WTC11 (cell line): ENCODE measurements around the gene INCA1. TPM values are rescaled to one million over a fixed set of nuclear protein-coding genes. Genes with fewer than 3 reads are reported as not detected.

Experiments used
- ATAC-seq: fragments of 200-7000 bp; cut with Tn5 transposase; 2 replicates; pipeline ENCODE4 v1.10.0; 2021; ENCODE audit warnings: mild to moderate bottlenecking, moderate library complexity
- CTCF ChIA-PET: fragments of 300-600 bp; sonication (Branson Sonifier 250); formaldehyde crosslinking; loops from one replicate; lab custom pipeline; 2021; ENCODE audit warnings: antibody characterized with exemption; lab: Charles Lee
- POLR2A ChIA-PET: fragments of 350-600 bp; sonication (Branson Sonifier 250); formaldehyde crosslinking; loops from one replicate; lab custom pipeline; 2021; ENCODE audit warnings: antibody characterized with exemption; lab: Charles Lee
- DNase-seq: peaks from one replicate; pipeline ENCODE4 v3.0.0; 2021; ENCODE audit warnings: low spot score
- H3K27ac Mint-ChIP-seq: 2 replicates; pipeline ENCODE4 v1.8.0; 2021; ENCODE audit warnings: mixed read lengths
- H3K27me3 Mint-ChIP-seq: 2 replicates; pipeline ENCODE4 v1.8.0; 2021; ENCODE audit warnings: low read depth, mild to moderate bottlenecking, moderate library complexity, mixed read lengths
- H3K36me3 Mint-ChIP-seq: 2 replicates; pipeline ENCODE4 v1.8.0; 2021; ENCODE audit warnings: mixed read lengths
- H3K4me1 Mint-ChIP-seq: 2 replicates; pipeline ENCODE4 v1.8.0; 2022; ENCODE audit warnings: mixed read lengths
- H3K4me3 Mint-ChIP-seq: 2 replicates; pipeline ENCODE4 v1.8.0; 2021; ENCODE audit warnings: mild to moderate bottlenecking, moderate library complexity, mixed read lengths
- H3K9me3 Mint-ChIP-seq: 2 replicates; pipeline ENCODE4 v1.8.0; 2021; ENCODE audit warnings: mixed read lengths
- ATF6 ChIP-seq: sonication (generic); formaldehyde crosslinking; IDR thresholded peaks from 2 replicates; pipeline ENCODE4 v1.8.1; 2023; ENCODE audit warnings: mild to moderate bottlenecking, missing genetic modification reagents
- CTCF ChIP-seq: fragments of 200-600 bp; IDR thresholded peaks from 2 replicates; pipeline ENCODE4 v1.8.0; 2022; ENCODE audit warnings: antibody characterized with exemption
- ETV6 ChIP-seq: sonication (generic); formaldehyde crosslinking; IDR thresholded peaks from 2 replicates; pipeline ENCODE4 v1.8.1; 2022; ENCODE audit warnings: mild to moderate bottlenecking, missing genetic modification reagents
- HMGA2 ChIP-seq: fragments of 250-450 bp; sonication (Bioruptor Pico); IDR thresholded peaks from 2 replicates; pipeline ENCODE4 v1.4.0; 2021; ENCODE audit warnings: mild to moderate bottlenecking, moderate library complexity
- MLX ChIP-seq: sonication (generic); formaldehyde crosslinking; IDR thresholded peaks from 2 replicates; pipeline ENCODE4 v1.8.1; 2023; ENCODE audit warnings: mild to moderate bottlenecking, missing genetic modification reagents, moderate library complexity
- MXD4 ChIP-seq: fragments of 250-450 bp; sonication (Bioruptor Pico); IDR thresholded peaks from 2 replicates; pipeline ENCODE4 v1.8.0; 2021; ENCODE audit warnings: mild to moderate bottlenecking, moderate library complexity, borderline replicate concordance
- OVOL2 ChIP-seq: fragments of 250-450 bp; sonication (Bioruptor Pico); IDR thresholded peaks from 2 replicates; pipeline ENCODE4 v1.9.0; 2021; ENCODE audit warnings: mild to moderate bottlenecking, borderline replicate concordance
- RELA ChIP-seq: sonication (generic); formaldehyde crosslinking; IDR thresholded peaks from 2 replicates; pipeline ENCODE4 v1.8.1; 2022; ENCODE audit warnings: missing genetic modification reagents, mild to moderate bottlenecking, borderline replicate concordance
- RORB ChIP-seq: fragments of 250-450 bp; sonication (Bioruptor Pico); IDR thresholded peaks from 2 replicates; pipeline ENCODE4 v1.9.0; 2021; ENCODE audit warnings: mild to moderate bottlenecking
- SMAD4 ChIP-seq: sonication (generic); formaldehyde crosslinking; IDR thresholded peaks from 2 replicates; pipeline ENCODE4 v1.8.0; 2022; ENCODE audit warnings: mild to moderate bottlenecking, missing genetic modification reagents
- SP1 ChIP-seq: sonication (generic); formaldehyde crosslinking; conservative IDR thresholded peaks from 2 replicates; pipeline ENCODE4 v1.8.1; 2022; ENCODE audit warnings: missing genetic modification reagents
- total RNA-seq: library from RNA; stranded (reverse); gene quantifications from 3 replicates; pipeline ENCODE4 v1.2.3, GENCODE V29; 2021
- TF ChIP-seq, protein P1 (sequence below): sonication (generic); formaldehyde crosslinking; IDR thresholded peaks from 2 replicates; pipeline ENCODE4 v1.8.0; 2023; ENCODE audit warnings: mild to moderate bottlenecking, missing genetic modification reagents
- TF ChIP-seq, protein P2 (sequence below): sonication (generic); formaldehyde crosslinking; IDR thresholded peaks from 2 replicates; pipeline ENCODE4 v1.8.1; 2022; ENCODE audit warnings: mild to moderate bottlenecking, moderate library complexity, missing genetic modification reagents
- TF ChIP-seq, protein P3 (sequence below): sonication (generic); formaldehyde crosslinking; IDR thresholded peaks from 2 replicates; pipeline ENCODE4 v1.8.0; 2022; ENCODE audit warnings: mild to moderate bottlenecking, missing genetic modification reagents
- TF ChIP-seq, protein P4 (sequence below): sonication (generic); formaldehyde crosslinking; IDR thresholded peaks from 2 replicates; pipeline ENCODE4 v1.8.1; 2022; ENCODE audit warnings: low read depth, missing genetic modification reagents, borderline replicate concordance
- TF ChIP-seq, protein P5 (sequence below): sonication (generic); formaldehyde crosslinking; IDR thresholded peaks from 2 replicates; pipeline ENCODE4 v1.8.0; 2023; ENCODE audit warnings: missing genetic modification reagents, mild to moderate bottlenecking, borderline replicate concordance
- TF ChIP-seq, protein P6 (sequence below): sonication (generic); formaldehyde crosslinking; IDR thresholded peaks from 2 replicates; pipeline ENCODE4 v1.8.1; 2022; ENCODE audit warnings: mild to moderate bottlenecking, missing genetic modification reagents, moderate library complexity, borderline replicate concordance

The INCA1 gene
- total RNA-seq, 1 experiment from 2014 or later = 0.61 TPM

DNA sequence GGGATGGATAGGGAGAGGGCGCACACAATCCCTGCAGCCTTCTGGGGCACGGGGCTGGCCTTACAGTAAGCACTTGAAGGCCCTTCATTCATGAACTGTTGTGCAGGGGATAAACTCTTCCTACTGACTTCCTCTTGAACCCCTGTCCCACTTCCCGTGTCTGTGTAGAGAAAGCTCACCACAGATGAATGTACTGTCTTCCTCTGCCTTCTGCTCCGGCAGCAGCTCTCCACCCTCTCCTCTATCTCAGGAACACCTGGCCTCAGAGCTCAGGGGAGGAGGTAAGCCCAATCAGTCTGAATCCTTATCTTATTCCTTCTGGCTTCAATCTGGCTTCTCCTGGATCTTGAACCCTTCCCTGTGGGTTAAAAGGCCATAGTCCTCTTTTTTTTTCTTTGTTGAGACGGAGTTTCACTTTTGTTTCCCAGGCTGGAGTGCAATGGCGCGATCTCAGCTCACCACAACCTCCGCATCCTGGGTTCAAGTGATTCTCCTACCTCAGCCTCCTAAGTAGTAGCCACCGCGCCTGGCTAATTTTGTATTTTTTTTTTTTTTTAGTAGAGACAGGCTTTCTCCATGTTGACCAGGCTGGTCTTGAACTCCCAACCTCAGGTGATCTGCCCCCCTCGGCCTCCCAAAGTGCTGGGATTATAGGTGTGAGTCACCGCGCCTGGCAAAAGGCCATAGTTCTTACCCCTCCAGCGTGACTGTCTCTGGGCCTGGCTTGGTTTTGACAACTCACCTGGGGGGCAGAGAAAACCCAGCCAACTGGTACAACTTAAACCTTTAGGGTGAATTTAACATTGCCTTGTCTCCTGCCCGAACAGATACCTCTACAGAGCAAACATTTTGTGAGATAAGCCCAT, 45.1 kb upstream of the INCA1 start:
- POLR2A ChIA-PET = no interaction called here
- Mint-ChIP-seq H3K9me3 (no peaks in the 10 kb centered on the region), H3K4me3 (no peak overlapping the region), H3K4me1 (no peaks in the 10 kb centered on the region), H3K27me3 (no peaks in the 10 kb centered on the region), H3K27ac (no peak overlapping the region), H3K36me3 (no peaks in the 10 kb centered on the region)
- DNase-seq (no peak), ATAC-seq (no peak)
- CTCF ChIA-PET = no interaction called here
- TF ChIP-seq, protein P1, sequence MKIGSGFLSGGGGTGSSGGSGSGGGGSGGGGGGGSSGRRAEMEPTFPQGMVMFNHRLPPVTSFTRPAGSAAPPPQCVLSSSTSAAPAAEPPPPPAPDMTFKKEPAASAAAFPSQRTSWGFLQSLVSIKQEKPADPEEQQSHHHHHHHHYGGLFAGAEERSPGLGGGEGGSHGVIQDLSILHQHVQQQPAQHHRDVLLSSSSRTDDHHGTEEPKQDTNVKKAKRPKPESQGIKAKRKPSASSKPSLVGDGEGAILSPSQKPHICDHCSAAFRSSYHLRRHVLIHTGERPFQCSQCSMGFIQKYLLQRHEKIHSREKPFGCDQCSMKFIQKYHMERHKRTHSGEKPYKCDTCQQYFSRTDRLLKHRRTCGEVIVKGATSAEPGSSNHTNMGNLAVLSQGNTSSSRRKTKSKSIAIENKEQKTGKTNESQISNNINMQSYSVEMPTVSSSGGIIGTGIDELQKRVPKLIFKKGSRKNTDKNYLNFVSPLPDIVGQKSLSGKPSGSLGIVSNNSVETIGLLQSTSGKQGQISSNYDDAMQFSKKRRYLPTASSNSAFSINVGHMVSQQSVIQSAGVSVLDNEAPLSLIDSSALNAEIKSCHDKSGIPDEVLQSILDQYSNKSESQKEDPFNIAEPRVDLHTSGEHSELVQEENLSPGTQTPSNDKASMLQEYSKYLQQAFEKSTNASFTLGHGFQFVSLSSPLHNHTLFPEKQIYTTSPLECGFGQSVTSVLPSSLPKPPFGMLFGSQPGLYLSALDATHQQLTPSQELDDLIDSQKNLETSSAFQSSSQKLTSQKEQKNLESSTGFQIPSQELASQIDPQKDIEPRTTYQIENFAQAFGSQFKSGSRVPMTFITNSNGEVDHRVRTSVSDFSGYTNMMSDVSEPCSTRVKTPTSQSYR (CRISPR knock-in tag) = no peak
- TF ChIP-seq, protein P2, sequence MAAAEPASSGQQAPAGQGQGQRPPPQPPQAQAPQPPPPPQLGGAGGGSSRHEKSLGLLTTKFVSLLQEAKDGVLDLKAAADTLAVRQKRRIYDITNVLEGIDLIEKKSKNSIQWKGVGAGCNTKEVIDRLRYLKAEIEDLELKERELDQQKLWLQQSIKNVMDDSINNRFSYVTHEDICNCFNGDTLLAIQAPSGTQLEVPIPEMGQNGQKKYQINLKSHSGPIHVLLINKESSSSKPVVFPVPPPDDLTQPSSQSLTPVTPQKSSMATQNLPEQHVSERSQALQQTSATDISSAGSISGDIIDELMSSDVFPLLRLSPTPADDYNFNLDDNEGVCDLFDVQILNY = no peak
- TF ChIP-seq, protein P3, sequence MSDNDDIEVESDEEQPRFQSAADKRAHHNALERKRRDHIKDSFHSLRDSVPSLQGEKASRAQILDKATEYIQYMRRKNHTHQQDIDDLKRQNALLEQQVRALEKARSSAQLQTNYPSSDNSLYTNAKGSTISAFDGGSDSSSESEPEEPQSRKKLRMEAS (CRISPR knock-in tag) = no peak
- TF ChIP-seq, protein P4, sequence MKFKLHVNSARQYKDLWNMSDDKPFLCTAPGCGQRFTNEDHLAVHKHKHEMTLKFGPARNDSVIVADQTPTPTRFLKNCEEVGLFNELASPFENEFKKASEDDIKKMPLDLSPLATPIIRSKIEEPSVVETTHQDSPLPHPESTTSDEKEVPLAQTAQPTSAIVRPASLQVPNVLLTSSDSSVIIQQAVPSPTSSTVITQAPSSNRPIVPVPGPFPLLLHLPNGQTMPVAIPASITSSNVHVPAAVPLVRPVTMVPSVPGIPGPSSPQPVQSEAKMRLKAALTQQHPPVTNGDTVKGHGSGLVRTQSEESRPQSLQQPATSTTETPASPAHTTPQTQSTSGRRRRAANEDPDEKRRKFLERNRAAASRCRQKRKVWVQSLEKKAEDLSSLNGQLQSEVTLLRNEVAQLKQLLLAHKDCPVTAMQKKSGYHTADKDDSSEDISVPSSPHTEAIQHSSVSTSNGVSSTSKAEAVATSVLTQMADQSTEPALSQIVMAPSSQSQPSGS (CRISPR knock-in tag) = no peak
- no peak for TF ChIP-seq RELA
- no peak for TF ChIP-seq RORB (CRISPR knock-in tag)
- TF ChIP-seq HMGA2 (CRISPR knock-in tag) = no peak

DNA sequence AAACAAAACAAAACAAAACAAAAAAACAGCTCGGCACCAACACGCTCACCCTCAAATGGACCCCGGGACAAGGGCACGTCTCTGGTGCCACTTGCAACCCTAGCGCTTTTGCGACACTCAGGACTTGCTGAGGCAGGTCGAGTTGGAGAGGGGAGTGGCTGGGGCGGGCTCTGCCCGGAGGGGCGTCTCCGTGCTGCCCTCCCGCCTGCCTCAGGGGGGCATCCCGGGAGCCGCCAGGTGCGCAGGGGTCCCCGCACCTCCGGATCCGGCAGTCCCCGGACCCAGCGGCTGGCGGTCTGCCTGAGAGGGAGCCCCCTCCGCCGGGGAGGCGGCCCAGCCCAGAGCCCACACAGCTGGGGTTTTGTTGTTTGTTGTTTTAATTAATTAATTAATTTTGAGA, 38.0 kb upstream of the INCA1 start, which contains the start of gene SLC52A1:
TSS of gene SLC52A1 (minus strand) at position 112 of the 400 bp plus-strand sequence. CDS start 820 bp downstream, outside the sequence.
- no peaks in the 10 kb centered on the region for H3K4me1 Mint-ChIP-seq
- no peaks in the 10 kb centered on the region for H3K9me3 Mint-ChIP-seq
- H3K27ac Mint-ChIP-seq = no peak within 1 kb of the TSS
- ATAC-seq = peak; percentile 68
- H3K4me3 Mint-ChIP-seq = peak within 1 kb of the TSS; percentile 55
- no peaks in the 10 kb centered on the region for H3K36me3 Mint-ChIP-seq
- peak; percentile 57 for DNase-seq
- peaks cover 26% of the 10 kb centered on the region for H3K27me3 Mint-ChIP-seq
- ChIA-PET POLR2A (interaction anchor here (0.6 kb wide), 5 partner anchors 7 to 1403 kb away, joined by 4 to 9 read pairs (median 5); no protein-coding TSS in a partner anchor), CTCF (interaction anchor here (0.7 to 2.9 kb wide), 10 partner anchors 16 to 451 kb away, joined by 3 to 23 read pairs (median 4); partner anchors contain the start of genes CAMTA2 and SMTNL2)
- no peak for TF ChIP-seq ATF6
- TF ChIP-seq CTCF = no peak
- no peak for TF ChIP-seq MLX (CRISPR knock-in tag)
- TF ChIP-seq OVOL2 (CRISPR knock-in tag) = no peak
- no peak for TF ChIP-seq RORB (CRISPR knock-in tag)
- no peak for TF ChIP-seq ETV6 (CRISPR knock-in tag)
- TF ChIP-seq SP1 (CRISPR knock-in tag) = no peak
- no peak for TF ChIP-seq MXD4 (CRISPR knock-in tag)
- no peak for TF ChIP-seq SMAD4 (CRISPR knock-in tag)
- TF ChIP-seq, protein P5, sequence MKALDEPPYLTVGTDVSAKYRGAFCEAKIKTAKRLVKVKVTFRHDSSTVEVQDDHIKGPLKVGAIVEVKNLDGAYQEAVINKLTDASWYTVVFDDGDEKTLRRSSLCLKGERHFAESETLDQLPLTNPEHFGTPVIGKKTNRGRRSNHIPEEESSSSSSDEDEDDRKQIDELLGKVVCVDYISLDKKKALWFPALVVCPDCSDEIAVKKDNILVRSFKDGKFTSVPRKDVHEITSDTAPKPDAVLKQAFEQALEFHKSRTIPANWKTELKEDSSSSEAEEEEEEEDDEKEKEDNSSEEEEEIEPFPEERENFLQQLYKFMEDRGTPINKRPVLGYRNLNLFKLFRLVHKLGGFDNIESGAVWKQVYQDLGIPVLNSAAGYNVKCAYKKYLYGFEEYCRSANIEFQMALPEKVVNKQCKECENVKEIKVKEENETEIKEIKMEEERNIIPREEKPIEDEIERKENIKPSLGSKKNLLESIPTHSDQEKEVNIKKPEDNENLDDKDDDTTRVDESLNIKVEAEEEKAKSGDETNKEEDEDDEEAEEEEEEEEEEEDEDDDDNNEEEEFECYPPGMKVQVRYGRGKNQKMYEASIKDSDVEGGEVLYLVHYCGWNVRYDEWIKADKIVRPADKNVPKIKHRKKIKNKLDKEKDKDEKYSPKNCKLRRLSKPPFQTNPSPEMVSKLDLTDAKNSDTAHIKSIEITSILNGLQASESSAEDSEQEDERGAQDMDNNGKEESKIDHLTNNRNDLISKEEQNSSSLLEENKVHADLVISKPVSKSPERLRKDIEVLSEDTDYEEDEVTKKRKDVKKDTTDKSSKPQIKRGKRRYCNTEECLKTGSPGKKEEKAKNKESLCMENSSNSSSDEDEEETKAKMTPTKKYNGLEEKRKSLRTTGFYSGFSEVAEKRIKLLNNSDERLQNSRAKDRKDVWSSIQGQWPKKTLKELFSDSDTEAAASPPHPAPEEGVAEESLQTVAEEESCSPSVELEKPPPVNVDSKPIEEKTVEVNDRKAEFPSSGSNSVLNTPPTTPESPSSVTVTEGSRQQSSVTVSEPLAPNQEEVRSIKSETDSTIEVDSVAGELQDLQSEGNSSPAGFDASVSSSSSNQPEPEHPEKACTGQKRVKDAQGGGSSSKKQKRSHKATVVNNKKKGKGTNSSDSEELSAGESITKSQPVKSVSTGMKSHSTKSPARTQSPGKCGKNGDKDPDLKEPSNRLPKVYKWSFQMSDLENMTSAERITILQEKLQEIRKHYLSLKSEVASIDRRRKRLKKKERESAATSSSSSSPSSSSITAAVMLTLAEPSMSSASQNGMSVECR (CRISPR knock-in tag) = no peak
- TF ChIP-seq, protein P6, sequence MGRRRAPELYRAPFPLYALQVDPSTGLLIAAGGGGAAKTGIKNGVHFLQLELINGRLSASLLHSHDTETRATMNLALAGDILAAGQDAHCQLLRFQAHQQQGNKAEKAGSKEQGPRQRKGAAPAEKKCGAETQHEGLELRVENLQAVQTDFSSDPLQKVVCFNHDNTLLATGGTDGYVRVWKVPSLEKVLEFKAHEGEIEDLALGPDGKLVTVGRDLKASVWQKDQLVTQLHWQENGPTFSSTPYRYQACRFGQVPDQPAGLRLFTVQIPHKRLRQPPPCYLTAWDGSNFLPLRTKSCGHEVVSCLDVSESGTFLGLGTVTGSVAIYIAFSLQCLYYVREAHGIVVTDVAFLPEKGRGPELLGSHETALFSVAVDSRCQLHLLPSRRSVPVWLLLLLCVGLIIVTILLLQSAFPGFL (CRISPR knock-in tag) = no peak
